ENCODE measurements around the gene PIGN. TPM values are rescaled to one million over a fixed set of nuclear protein-coding genes. Genes with fewer than 3 reads are reported as not detected.
"Not testable (repeated sequence)": the region's sequence is repeated elsewhere in the genome, so short reads cannot be mapped to it uniquely, and the experiment has no call there.

The PIGN gene
- total and polyA plus RNA-seq, 2 donors = 8.2 to 13.5 TPM

DNA sequence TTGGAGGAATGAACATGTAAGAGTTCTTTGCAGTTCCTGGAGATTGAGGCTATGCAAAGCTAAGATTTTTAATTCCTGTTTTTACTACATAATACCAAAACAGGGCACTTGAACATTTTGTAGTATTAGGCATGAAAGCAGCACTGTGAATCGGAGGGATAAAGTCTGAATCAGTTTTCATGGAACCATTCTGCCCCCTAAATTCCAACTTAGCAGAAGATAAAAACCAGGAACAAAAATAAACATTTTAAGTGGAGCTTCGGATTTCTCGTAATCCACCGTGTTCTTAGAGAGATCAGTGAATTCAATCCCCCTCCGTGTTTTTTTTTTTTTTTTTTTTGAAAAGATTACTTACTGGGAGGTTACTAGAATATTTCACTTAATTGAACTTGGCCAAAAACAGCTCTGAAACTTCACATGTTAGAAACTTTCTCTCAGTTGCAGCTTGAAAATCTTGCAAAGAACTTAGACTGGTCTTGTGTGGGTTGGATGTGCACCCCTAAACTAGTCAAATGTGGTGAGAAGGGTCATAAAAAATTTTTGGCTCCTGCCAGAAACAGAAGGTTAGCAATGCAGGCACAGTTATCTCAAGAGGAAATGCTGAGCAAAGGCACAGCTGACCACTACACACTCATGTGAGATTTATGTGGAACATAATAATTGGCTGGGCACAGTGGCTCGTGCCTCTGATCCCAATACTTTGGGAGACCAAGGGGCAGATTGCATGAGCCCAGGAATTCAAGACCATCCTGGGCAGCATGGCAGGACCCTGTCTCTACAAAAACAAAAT lies 148.7 kb downstream of the PIGN start:
- Histone ChIP-seq H3K9me3 (ENCODE audit: control insufficient read depth in 2 of 2, insufficient read depth in 1 of 2, low read length in 1 of 2) (no peaks in the 10 kb centered on the region), H3K27ac (ENCODE audit: low read depth in 1 of 2, low read length in 1 of 2) (no peak overlapping the region), H3K4me3 (ENCODE audit: low read length in 2 of 2) (no peak overlapping the region), H3K36me3 (ENCODE audit: control insufficient read depth in 2 of 2, insufficient read depth in 2 of 2, low read length in 1 of 2) (no peaks in the 10 kb centered on the region), H3K4me1 (ENCODE audit: control insufficient read depth in 2 of 2, insufficient read depth in 2 of 2, low read length in 2 of 2) (peaks cover 0 to 2% of the 10 kb centered on the region in 2 donors), H3K27me3 (ENCODE audit: control insufficient read depth in 2 of 2, insufficient read depth in 1 of 2, low read length in 1 of 2) (no peaks in the 10 kb centered on the region)
- WGBS = 88% methylated on average over 6 of the region's 6 CpGs
- DNase-seq (ENCODE audit: low read depth in 6 of 9, low spot score in 9 of 9) = no peak

DNA sequence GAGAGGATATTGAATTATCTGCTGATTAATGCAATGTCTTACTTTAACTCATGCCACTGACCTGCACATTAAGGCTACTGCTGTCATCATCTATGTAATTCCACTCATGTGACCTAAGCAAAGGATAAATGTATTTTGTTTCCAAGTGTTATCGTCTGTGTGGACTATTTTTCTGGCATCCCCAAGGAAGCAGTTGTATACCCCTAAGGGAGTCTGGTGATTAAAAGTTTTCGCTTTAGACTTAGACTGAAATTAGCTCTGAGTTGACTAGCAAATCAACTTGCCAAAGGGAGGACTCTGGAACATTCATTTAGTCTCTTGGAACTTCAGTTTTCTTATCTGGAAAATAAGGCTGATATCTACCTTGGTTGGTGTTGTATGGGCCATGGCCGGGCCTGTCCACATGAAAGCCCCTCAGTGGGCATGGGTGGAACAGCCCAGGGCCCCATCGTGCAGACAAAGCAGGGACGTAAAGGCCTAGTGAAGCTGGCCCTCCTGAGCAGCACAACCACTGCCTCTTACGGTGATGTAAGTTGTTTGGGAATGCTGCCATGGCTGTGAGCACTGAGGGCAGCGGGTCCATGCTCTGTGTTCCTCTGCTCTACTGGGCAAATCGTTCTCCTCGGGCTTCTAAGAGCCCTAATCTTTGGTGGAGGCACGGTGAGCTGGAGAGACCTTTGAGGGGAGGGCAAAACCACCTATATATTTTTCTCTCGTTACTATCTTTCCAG lies 149.7 kb downstream of the PIGN start:
- no peaks in the 10 kb centered on the region for H3K9me3 ChIP-seq (ENCODE audit: control insufficient read depth in 2 of 2, insufficient read depth in 1 of 2, low read length in 1 of 2)
- H3K4me3 ChIP-seq (ENCODE audit: low read length in 2 of 2) = no peak overlapping the region
- WGBS = 79% methylated on average over 11 of the region's 11 CpGs
- H3K36me3 ChIP-seq (ENCODE audit: control insufficient read depth in 2 of 2, insufficient read depth in 2 of 2, low read length in 1 of 2) = no peaks in the 10 kb centered on the region
- H3K4me1 ChIP-seq (ENCODE audit: control insufficient read depth in 2 of 2, insufficient read depth in 2 of 2, low read length in 2 of 2) = peaks cover 3 to 6% of the 10 kb centered on the region in 2 donors
- no peak overlapping the region for H3K27ac ChIP-seq (ENCODE audit: low read depth in 1 of 2, low read length in 1 of 2)
- no peaks in the 10 kb centered on the region for H3K27me3 ChIP-seq (ENCODE audit: control insufficient read depth in 2 of 2, insufficient read depth in 1 of 2, low read length in 1 of 2)
- DNase-seq (ENCODE audit: low read depth in 6 of 9, low spot score in 9 of 9) = no peak

DNA sequence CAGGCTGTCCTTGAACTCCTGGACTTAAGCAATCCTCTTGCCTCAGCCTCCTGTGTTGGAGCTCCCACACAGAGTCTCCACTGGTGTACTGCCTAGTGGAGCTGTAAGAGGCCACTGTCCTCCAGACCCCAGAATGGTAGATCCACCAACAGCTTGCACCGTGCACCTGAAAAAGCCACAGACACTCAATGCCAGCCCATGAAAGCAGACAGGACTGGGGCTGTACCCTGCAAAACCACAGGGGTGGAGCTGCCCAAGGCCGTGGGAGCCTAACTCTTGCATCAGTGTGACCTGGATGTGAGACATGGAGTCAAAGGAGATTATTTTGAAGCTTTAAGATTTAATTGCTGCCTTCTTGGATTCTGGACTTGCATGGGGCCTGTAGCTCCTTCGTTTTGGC lies 152.6 kb downstream of the PIGN start:
- not testable (repeated sequence) for H3K27ac ChIP-seq (ENCODE audit: low read depth in 1 of 2, low read length in 1 of 2); H3K36me3 ChIP-seq (ENCODE audit: control insufficient read depth in 2 of 2, insufficient read depth in 2 of 2, low read length in 1 of 2); DNase-seq (ENCODE audit: low read depth in 6 of 9, low spot score in 9 of 9); H3K4me1 ChIP-seq (ENCODE audit: control insufficient read depth in 2 of 2, insufficient read depth in 2 of 2, low read length in 2 of 2); H3K9me3 ChIP-seq (ENCODE audit: control insufficient read depth in 2 of 2, insufficient read depth in 1 of 2, low read length in 1 of 2); H3K4me3 ChIP-seq (ENCODE audit: low read length in 2 of 2); H3K27me3 ChIP-seq (ENCODE audit: control insufficient read depth in 2 of 2, insufficient read depth in 1 of 2, low read length in 1 of 2)
- 56% methylated on average over 3 of the region's 3 CpGs for WGBS

DNA sequence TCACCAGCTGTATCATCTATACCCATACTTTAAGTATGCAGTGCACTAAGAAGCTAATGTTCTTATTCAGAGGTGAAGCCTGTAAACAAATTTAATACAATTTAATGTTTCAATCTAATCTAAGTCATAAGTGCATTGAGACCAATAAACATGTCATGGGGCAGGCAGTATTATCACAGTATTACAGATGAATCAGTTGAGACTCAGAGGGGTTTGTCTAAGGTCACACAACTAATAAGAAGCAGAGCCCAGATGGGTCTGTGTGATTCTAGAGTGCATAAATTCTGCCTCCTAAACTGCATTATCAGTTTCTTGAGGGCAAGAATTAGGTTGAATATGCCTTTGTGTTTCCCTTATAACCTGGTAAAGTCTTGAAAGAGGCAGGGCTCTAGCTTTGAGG lies 153.1 kb downstream of the PIGN start:
- Histone ChIP-seq H3K9me3 (ENCODE audit: control insufficient read depth in 2 of 2, insufficient read depth in 1 of 2, low read length in 1 of 2) (no peaks in the 10 kb centered on the region), H3K27ac (ENCODE audit: low read depth in 1 of 2, low read length in 1 of 2) (no peak overlapping the region), H3K27me3 (ENCODE audit: control insufficient read depth in 2 of 2, insufficient read depth in 1 of 2, low read length in 1 of 2) (no peaks in the 10 kb centered on the region), H3K4me3 (ENCODE audit: low read length in 2 of 2) (no peak overlapping the region), H3K4me1 (ENCODE audit: control insufficient read depth in 2 of 2, insufficient read depth in 2 of 2, low read length in 2 of 2) (peaks cover 3 to 6% of the 10 kb centered on the region in 2 donors), H3K36me3 (ENCODE audit: control insufficient read depth in 2 of 2, insufficient read depth in 2 of 2, low read length in 1 of 2) (no peaks in the 10 kb centered on the region)
- DNase-seq (ENCODE audit: low read depth in 6 of 9, low spot score in 9 of 9) = no peak

DNA sequence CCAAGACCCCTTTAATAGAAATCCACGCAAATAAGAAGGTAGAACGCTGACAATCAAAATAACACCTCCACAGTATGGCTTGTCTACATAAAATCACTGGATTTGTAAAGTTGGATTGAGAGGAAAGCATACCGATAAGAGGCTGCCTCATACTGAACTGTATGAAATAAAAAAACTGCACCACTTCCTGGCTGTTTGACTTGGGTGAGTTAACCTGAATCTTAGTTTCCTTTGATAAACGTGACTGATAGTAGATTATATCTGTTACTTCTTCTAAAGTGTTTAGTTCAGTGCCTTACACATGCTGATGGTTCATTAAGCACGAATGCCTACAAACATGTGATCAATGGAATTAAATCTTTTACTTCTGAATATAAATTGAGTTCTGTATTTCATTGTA lies 153.6 kb downstream of the PIGN start:
- 46% methylated on average over 5 of the region's 5 CpGs for WGBS
- Histone ChIP-seq H3K27ac (ENCODE audit: low read depth in 1 of 2, low read length in 1 of 2) (no peak overlapping the region), H3K36me3 (ENCODE audit: control insufficient read depth in 2 of 2, insufficient read depth in 2 of 2, low read length in 1 of 2) (no peaks in the 10 kb centered on the region), H3K4me1 (ENCODE audit: control insufficient read depth in 2 of 2, insufficient read depth in 2 of 2, low read length in 2 of 2) (peaks cover 3 to 6% of the 10 kb centered on the region in 2 donors), H3K4me3 (ENCODE audit: low read length in 2 of 2) (no peak overlapping the region), H3K9me3 (ENCODE audit: control insufficient read depth in 2 of 2, insufficient read depth in 1 of 2, low read length in 1 of 2) (no peaks in the 10 kb centered on the region), H3K27me3 (ENCODE audit: control insufficient read depth in 2 of 2, insufficient read depth in 1 of 2, low read length in 1 of 2) (no peaks in the 10 kb centered on the region)
- peak in 8 of 9 donors; percentile 3 to 71 (median 26) for DNase-seq (ENCODE audit: low read depth in 6 of 9, low spot score in 9 of 9)

DNA sequence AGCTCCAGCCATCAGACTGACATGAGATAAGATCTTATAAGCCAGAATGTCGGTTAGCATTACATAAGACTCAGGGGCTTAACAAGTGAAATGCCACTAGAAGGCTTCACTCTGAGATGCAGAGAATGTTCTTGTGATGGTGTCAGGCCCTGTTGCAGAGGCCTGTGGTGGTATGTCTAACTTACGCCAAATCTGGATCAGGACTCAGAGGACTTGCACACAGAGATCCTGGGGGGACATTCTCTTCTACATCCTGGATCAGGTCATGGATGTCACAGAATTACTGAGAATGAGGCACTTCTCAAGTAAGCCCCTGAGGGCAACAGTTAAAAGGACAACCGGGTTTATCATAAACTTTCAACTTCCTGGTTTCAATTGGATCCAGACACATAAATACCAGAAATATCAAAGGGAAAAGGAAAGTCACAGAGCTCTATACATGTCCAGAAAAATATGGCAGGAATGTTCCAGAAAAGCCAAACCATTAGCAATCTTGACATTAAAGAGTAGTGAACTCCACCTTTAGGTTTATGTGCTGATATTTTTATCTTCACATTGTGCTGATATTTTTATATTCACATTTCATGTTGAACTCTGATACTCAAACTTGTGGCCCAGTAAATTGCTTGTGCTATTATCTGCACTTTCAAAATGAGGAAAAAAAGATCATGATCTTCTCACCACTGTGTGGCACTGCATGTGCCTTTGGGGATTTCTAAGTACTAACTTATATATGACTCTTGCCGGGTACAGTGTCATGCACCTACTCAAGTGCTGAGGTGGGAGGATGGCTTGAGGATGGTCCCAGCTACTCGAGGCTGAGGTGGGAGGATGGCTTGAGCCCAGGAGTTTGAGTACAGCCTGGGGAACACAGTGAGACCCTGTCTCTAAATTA lies 156.5 kb downstream of the PIGN start:
- H3K4me1 ChIP-seq (ENCODE audit: control insufficient read depth in 2 of 2, insufficient read depth in 2 of 2, low read length in 2 of 2) = peaks cover 3 to 6% of the 10 kb centered on the region in 2 donors
- no peaks in the 10 kb centered on the region for H3K36me3 ChIP-seq (ENCODE audit: control insufficient read depth in 2 of 2, insufficient read depth in 2 of 2, low read length in 1 of 2)
- no peak for DNase-seq (ENCODE audit: low read depth in 6 of 9, low spot score in 9 of 9)
- H3K4me3 ChIP-seq (ENCODE audit: low read length in 2 of 2) = no peak overlapping the region
- no peaks in the 10 kb centered on the region for H3K9me3 ChIP-seq (ENCODE audit: control insufficient read depth in 2 of 2, insufficient read depth in 1 of 2, low read length in 1 of 2)
- no peak overlapping the region for H3K27ac ChIP-seq (ENCODE audit: low read depth in 1 of 2, low read length in 1 of 2)
- H3K27me3 ChIP-seq (ENCODE audit: control insufficient read depth in 2 of 2, insufficient read depth in 1 of 2, low read length in 1 of 2) = no peaks in the 10 kb centered on the region
- WGBS = 70% methylated on average over 5 of the region's 5 CpGs

DNA sequence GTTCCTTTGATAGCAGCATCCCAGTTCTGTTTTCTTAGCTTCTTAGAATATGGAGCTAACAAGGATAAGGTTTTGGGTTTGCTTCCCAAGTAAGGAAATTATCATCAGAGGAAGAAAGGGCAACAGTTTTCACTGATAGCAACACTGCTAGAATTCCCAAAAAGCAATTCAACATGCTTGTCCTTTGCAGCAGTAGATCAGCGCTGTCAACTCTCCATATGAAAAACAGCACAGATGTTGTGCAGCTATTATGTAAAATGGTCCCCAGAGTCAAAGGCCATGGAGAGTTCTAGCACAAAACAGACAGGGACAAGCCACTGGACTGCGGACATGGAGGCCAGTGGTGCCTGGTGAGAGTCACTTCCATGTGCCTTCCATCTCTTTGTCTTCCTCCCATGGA lies 158.1 kb downstream of the PIGN start:
- WGBS = 96% methylated on average over 2 of the region's 2 CpGs
- Histone ChIP-seq H3K36me3 (ENCODE audit: control insufficient read depth in 2 of 2, insufficient read depth in 2 of 2, low read length in 1 of 2) (no peaks in the 10 kb centered on the region), H3K4me1 (ENCODE audit: control insufficient read depth in 2 of 2, insufficient read depth in 2 of 2, low read length in 2 of 2) (peaks cover 3 to 4% of the 10 kb centered on the region in 2 donors), H3K27me3 (ENCODE audit: control insufficient read depth in 2 of 2, insufficient read depth in 1 of 2, low read length in 1 of 2) (no peaks in the 10 kb centered on the region), H3K27ac (ENCODE audit: low read depth in 1 of 2, low read length in 1 of 2) (no peak overlapping the region), H3K9me3 (ENCODE audit: control insufficient read depth in 2 of 2, insufficient read depth in 1 of 2, low read length in 1 of 2) (no peaks in the 10 kb centered on the region), H3K4me3 (ENCODE audit: low read length in 2 of 2) (no peak overlapping the region)
- DNase-seq (ENCODE audit: low read depth in 6 of 9, low spot score in 9 of 9) = no peak

DNA sequence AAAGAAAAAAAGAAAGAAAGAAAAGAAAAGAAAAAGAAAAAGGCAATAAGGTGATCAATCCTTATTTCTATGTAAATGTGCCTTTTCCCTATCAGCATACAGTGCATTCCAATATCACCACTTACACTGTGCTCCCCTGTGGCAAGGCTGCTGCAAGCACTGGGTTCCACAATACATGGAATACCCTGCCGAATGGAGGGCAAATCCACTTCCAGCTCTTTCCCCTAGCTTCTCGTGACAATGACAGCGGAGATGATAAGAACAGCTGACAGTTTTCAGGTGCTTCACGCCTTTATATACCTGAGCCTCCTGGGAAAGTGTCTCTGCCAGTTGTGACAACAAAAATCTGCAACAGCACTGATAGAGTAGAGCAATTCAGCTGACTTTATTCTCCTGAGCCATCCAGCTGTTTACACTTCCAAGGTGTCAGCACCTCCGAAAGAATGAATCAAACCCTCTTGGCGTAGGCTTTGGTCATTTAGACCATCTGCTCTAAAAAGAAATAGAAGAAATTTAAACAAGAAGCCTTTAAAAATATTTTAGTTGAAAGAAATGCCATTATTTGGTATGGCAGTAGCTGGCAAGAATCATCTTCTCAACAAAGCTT lies 158.8 kb downstream of the PIGN start:
- WGBS = 96% methylated on average over 6 of the region's 6 CpGs
- no peak for DNase-seq (ENCODE audit: low read depth in 6 of 9, low spot score in 9 of 9)
- H3K4me3 ChIP-seq (ENCODE audit: low read length in 2 of 2) = no peak overlapping the region
- no peaks in the 10 kb centered on the region for H3K9me3 ChIP-seq (ENCODE audit: control insufficient read depth in 2 of 2, insufficient read depth in 1 of 2, low read length in 1 of 2)
- H3K4me1 ChIP-seq (ENCODE audit: control insufficient read depth in 2 of 2, insufficient read depth in 2 of 2, low read length in 2 of 2) = peaks cover 1 to 3% of the 10 kb centered on the region in 2 donors
- no peak overlapping the region for H3K27ac ChIP-seq (ENCODE audit: low read depth in 1 of 2, low read length in 1 of 2)
- no peaks in the 10 kb centered on the region for H3K27me3 ChIP-seq (ENCODE audit: control insufficient read depth in 2 of 2, insufficient read depth in 1 of 2, low read length in 1 of 2)
- H3K36me3 ChIP-seq (ENCODE audit: control insufficient read depth in 2 of 2, insufficient read depth in 2 of 2, low read length in 1 of 2) = no peaks in the 10 kb centered on the region

All from thymus (tissue), 11 donors.